Epithelial cell of esophagus (primary cell): ENCODE results near the gene FOXR1.
"Not testable (repeated sequence)": the region's sequence is repeated elsewhere in the genome, so short reads cannot be mapped to it uniquely, and the experiment has no call there.

Experiments used
- DNase-seq: peaks from one replicate; pipeline ENCODE4 v3.0.0; 2010; ENCODE audit warnings: low read depth
- H3K4me3 ChIP-seq: 2 replicates; pipeline ENCODE4 v1.5.1; 2011; ENCODE audit warnings: mild to moderate bottlenecking, low read length, control low read depth
- TF ChIP-seq, protein P1 (sequence below): IDR thresholded peaks from 2 replicates; pipeline ENCODE4 v1.5.1; 2011; ENCODE audit warnings: low read depth, mild to moderate bottlenecking, low read length, control low read depth, inconsistent platforms; ENCODE audit not compliant: insufficient read depth; ENCODE audit errors: missing control alignments

Gene FOXR1

DNA sequence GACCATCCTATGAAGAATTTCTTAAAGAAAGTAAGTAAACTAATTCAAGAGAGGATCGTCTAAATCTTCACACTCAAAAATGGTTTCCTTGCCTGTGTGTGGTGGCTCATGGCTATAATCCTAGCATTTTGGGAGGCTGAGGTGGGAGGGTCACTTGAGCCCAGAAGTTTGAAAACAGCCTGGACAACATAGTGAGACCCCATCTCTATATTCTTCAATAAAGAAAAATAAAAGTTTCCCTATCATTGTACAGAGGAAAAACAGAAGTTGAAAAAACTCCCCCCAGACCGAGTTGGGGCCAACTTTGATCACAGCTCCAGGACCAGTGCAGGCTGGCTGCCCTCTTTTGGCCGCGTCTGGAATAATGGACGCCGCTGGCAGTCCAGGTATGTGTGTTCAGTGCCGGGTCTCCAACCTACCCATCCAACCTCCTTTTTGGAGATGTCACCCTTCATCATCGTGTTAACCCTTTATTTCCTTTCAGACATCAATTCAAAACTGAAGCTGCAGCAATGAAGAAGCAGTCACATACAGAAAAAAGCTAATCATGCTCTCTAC lies 43.6 kb downstream of the FOXR1 start:
- H3K4me3 ChIP-seq, result no peak overlapping the region
- DNase-seq, result peak; percentile 28
- TF ChIP-seq, protein P1, sequence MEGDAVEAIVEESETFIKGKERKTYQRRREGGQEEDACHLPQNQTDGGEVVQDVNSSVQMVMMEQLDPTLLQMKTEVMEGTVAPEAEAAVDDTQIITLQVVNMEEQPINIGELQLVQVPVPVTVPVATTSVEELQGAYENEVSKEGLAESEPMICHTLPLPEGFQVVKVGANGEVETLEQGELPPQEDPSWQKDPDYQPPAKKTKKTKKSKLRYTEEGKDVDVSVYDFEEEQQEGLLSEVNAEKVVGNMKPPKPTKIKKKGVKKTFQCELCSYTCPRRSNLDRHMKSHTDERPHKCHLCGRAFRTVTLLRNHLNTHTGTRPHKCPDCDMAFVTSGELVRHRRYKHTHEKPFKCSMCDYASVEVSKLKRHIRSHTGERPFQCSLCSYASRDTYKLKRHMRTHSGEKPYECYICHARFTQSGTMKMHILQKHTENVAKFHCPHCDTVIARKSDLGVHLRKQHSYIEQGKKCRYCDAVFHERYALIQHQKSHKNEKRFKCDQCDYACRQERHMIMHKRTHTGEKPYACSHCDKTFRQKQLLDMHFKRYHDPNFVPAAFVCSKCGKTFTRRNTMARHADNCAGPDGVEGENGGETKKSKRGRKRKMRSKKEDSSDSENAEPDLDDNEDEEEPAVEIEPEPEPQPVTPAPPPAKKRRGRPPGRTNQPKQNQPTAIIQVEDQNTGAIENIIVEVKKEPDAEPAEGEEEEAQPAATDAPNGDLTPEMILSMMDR, result no peak

DNA sequence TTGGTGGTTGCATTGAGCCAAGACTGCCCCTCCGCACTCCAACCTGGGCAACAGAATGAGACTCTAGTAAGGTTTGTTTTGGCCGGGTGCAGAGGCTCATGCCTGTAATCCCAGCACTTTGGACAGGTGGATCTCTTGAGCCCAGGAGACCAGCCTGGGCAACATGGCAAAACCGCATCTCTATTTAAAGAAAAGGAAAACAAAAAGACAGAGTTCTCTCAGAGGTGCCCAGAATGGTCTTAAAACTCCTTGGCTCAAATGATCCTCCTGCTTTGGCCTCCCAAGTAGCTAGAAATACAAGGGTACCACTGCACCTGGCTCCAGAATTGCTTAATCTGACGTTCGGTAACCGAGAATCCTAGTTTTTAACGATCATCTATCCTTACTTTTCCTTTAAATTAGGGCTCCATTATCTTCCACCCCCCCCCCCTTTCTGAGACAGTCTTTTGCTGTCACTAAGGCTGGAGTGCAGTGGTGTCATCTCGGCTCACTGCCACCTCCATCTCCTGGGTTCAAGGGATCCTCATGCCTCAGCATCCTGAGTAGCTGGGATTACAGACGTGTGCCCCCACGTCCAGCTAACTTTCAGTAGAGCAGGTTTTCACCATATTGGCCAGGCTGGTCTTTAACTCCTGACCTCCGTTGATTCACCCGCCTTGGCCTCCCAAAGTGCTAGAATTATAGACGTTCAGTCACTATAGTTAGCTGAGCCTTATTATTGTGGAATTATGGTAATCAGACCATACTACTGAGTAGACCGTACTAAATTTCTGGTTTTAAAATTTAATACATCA lies 44.9 kb downstream of the FOXR1 start:
- TF ChIP-seq, protein P1, result no peak
- H3K4me3 ChIP-seq, result peak overlapping the region; percentile 97

DNA sequence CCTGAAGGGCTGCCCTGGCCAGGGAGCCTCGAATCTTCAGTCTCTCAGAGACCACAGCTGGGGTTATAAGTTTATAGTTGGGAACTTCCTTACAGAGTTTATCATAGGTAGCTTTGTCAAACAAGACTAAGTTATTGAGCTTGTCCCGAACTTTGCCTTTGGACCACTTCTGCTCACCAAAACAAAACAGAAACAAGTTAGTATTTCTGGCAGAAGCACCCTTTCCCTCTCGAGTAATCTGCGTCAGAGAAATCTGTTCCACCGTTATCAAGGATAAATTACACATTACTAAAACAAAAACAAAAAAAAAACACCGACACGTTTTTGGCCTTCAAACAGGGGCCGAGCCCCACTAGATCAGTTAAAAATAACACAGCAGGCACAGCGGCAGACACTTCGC lies 45.8 kb downstream of the FOXR1 start:
- not testable (repeated sequence) for DNase-seq
- H3K4me3 ChIP-seq, result peak overlapping the region; percentile 97

More for the DNA sequence above, 44.9 kb downstream of the FOXR1 start:
- DNase-seq, result no peak

DNA sequence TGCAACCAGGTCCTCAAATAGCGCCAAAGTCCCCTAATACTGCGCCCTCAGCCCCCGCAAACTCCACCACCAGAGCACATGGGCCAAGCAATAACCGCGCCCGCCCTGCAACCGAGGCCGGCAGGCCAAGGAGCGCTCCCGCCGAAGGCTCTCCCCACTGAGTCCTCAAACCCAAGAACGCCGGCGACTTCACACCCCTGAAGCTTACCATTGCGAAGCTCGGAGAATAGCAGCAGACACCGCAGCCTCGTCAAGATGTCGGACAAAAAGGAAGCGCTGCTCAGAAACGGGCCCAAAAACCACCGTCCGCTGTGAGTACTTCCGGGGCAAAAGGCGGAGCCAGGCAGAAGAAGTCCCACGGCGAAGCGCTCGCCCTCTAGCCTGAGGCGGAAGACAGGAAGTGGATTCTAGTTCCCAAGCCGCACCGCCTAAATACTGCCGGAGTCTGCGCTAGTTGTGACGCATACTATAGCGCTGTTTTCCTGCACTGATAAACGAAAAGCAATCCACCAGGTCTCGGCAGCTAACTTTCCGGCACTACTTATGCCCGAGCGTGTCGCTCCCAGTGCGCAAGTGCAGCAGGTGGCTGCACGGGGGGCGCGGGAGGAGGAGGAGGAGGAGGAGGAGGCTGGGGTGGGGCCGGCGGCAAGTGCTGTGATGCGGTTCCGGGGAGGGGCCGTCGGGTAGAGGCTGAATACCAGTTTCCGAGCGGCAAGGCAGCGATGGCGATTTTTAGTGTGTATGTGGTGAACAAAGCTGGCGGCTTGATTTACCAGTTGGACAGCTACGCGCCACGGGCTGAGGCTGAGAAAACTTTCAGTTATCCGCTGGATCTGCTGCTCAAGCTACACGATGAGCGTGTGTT lies 46.7 kb downstream of the FOXR1 start, which contains the start of the genes RPS25 and TRAPPC4:
RPS25 (minus strand) TSS at position 270 of the 865 bp plus-strand sequence; CDS start at position 211, 59 bp downstream.
TRAPPC4 (plus strand) TSS at position 693 of the 865 bp plus-strand sequence; CDS start at position 723, 30 bp downstream.
- TF ChIP-seq, protein P1, result no peak
- DNase-seq, result peak; percentile 98
- peak within 1 kb of the TSS; percentile 97 for H3K4me3 ChIP-seq

DNA sequence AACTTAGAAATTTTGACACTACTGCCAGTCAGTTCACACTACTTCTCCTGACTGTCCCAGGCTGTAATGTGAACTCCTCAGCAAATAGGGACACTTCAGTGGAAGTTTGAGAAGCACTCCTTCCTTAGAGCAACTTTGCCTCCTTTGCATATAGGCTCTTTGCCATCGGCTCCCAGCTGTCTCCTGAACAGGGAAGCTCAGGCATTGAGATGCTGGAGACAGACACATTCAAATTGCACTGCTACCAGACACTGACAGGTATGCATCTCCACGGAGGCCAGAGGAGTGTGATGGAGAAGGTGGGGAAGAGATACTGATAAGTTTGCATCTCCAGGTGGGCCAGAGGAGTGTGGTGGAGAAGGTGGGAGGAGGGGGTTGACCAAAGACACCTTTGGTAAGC lies 48.4 kb downstream of the FOXR1 start:
- H3K4me3 ChIP-seq, result peak overlapping the region; percentile 97
- DNase-seq, result no peak
- TF ChIP-seq, protein P1, result no peak

DNA sequence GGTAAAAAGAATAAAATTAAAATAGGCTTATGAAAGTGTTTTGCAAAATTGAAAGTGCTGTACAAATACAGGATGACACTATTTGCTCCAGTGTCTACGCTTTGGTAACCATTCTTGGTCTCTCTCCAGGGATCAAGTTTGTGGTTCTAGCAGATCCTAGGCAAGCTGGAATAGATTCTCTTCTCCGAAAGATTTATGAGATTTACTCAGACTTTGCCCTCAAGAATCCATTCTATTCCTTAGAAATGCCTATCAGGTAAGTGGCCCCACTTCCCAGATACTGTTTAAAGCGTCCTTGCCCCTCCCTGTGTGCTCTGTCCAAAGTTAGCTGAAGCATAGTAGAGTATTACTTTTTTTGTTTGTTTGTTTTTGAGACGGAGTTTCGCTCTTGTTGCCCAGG lies 50.1 kb downstream of the FOXR1 start:
- no peak overlapping the region for H3K4me3 ChIP-seq
- DNase-seq, result no peak
- TF ChIP-seq, protein P1, result no peak

DNA sequence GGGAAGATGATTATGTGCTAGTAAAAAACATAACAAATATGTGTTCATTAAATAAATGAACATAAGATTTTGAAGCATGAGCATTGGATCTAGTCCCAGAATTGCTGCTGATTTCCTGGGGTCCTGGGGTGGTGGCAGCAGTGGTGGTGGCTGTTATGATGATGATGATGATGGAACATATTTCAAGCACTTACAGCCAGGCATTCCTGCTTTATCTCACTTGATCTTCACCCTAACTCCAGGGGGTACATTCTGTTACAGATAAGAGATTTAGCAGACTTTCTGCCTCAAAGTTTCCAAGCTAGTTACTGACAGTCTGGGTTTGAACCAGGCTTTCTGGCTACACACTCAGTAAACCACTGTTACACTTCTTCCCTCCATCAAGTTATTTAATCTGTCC lies 52.2 kb downstream of the FOXR1 start:
- TF ChIP-seq, protein P1, result no peak
- H3K4me3 ChIP-seq, result no peak overlapping the region
- no peak for DNase-seq
